Measurements from ENCODE around the gene NDUFS3. TPM values are rescaled to one million over a fixed set of nuclear protein-coding genes. Genes with fewer than 3 reads are reported as not detected.

The NDUFS3 gene
- total and polyA plus RNA-seq, 2 experiments from 2014 or later = 92.6 to 107 TPM

- Histone ChIP-seq H3K27ac (no peak overlapping the region), H3K4me3 (no peak overlapping the region), H3K36me3 (replicated peaks; ENCODE audit: insufficient read depth, low read depth) (peaks cover 5% of the 10 kb centered on the region), H3K9me2 (replicated peaks; ENCODE audit: insufficient read depth) (no peaks in the 10 kb centered on the region), H3K79me2 (no peaks in the 10 kb centered on the region), H3K4me1 (ENCODE audit: insufficient read depth) (peaks cover 5% of the 10 kb centered on the region), H4K20me1 (ENCODE audit: insufficient read depth, poor library complexity, severe bottlenecking) (no peaks in the 10 kb centered on the region), H3K27me3 (no peaks in the 10 kb centered on the region), H3K4me2 (no peak overlapping the region), H3K9me3 (ENCODE audit: low read depth) (no peaks in the 10 kb centered on the region), H2AFZ (no peak overlapping the region)
- DNase-seq (ENCODE audit: low spot score) = no peak
- WGBS (ENCODE audit: low lambda C conversion rate, missing lambda C conversion rate) = 77% methylated on average over 5 of the region's 5 CpGs
- no peak for TF ChIP-seq EZH2 (IDR thresholded peaks at IDR 0.05; ENCODE audit: borderline replicate concordance)
- TF ChIP-seq CTCF (IDR thresholded peaks at IDR 0.05; ENCODE audit: poor library complexity) = no peak
- no peak for TF ChIP-seq EZH2phosphoT487 (IDR thresholded peaks at IDR 0.05; ENCODE audit: low read depth, severe bottlenecking, unreplicated experiment)
Measured at GRCh38 chr11:47631473-47631872, 52.6 kb downstream of the NDUFS3 start.

Small RNA genes within 50 kb of the gene (small RNA-seq; reads per million reads assigned to genes)
- not detected for gene RN7SL652P
- not detected for gene RNU5E-10P

Other genes starting within 250 kb of the NDUFS3 start
- 0.68 and 1.4 TPM in 2 replicates for gene MYBPC3, start 226.4 kb upstream of the NDUFS3 start, total RNA-seq
- gene MYBPC3, start 226.4 kb upstream of the NDUFS3 start, polyA plus RNA-seq = 0.51 and 0.75 TPM in 2 replicates
- gene SPI1, start 200.5 kb upstream of the NDUFS3 start, total RNA-seq = 0.13 and 1.1 TPM in 2 replicates
- gene SPI1, start 200.5 kb upstream of the NDUFS3 start, polyA plus RNA-seq = 2.0 and 3.3 TPM in 2 replicates
- 60.8 and 72.3 TPM in 2 replicates for gene SLC39A13, start 170.5 kb upstream of the NDUFS3 start, total RNA-seq
- 118 and 119 TPM in 2 replicates for gene SLC39A13, start 170.5 kb upstream of the NDUFS3 start, polyA plus RNA-seq
- 95.8 and 103 TPM in 2 replicates for gene PSMC3, start 152.6 kb upstream of the NDUFS3 start, total RNA-seq
- gene PSMC3, start 152.6 kb upstream of the NDUFS3 start, polyA plus RNA-seq = 142 and 159 TPM in 2 replicates
- 0.44 TPM in 1 of 2 replicates, not detected in the other for gene RAPSN, start 129.9 kb upstream of the NDUFS3 start, total RNA-seq
- 0.34 and 0.46 TPM in 2 replicates for gene RAPSN, start 129.9 kb upstream of the NDUFS3 start, polyA plus RNA-seq
- gene CELF1, start 25.9 kb upstream of the NDUFS3 start, total RNA-seq = 82.7 and 84.6 TPM in 2 replicates
- gene CELF1, start 25.9 kb upstream of the NDUFS3 start, polyA plus RNA-seq = 59.1 and 70.3 TPM in 2 replicates
- gene PTPMT1, start 13.5 kb upstream of the NDUFS3 start, total RNA-seq = 112 and 120 TPM in 2 replicates
- 100 and 108 TPM in 2 replicates for gene PTPMT1, start 13.5 kb upstream of the NDUFS3 start, polyA plus RNA-seq
- gene KBTBD4, start 104 bp upstream of the NDUFS3 start, total RNA-seq = 18.0 and 18.2 TPM in 2 replicates
- gene KBTBD4, start 104 bp upstream of the NDUFS3 start, polyA plus RNA-seq = 13.1 and 14.6 TPM in 2 replicates
- gene FAM180B, start 7.6 kb downstream of the NDUFS3 start, total RNA-seq = 0.50 TPM in 1 of 2 replicates, not detected in the other
- gene FAM180B, start 7.6 kb downstream of the NDUFS3 start, polyA plus RNA-seq = not detected in 2 replicates
- gene C1QTNF4, start 15.3 kb downstream of the NDUFS3 start, total RNA-seq = 0.32 and 0.73 TPM in 2 replicates
- 0.50 and 1.0 TPM in 2 replicates for gene C1QTNF4, start 15.3 kb downstream of the NDUFS3 start, polyA plus RNA-seq
- gene MTCH2, start 63.5 kb downstream of the NDUFS3 start, total RNA-seq = 91.8 and 96.1 TPM in 2 replicates
- gene MTCH2, start 63.5 kb downstream of the NDUFS3 start, polyA plus RNA-seq = 130 and 171 TPM in 2 replicates
- gene AGBL2, start 136.3 kb downstream of the NDUFS3 start, total RNA-seq = 2.0 and 2.3 TPM in 2 replicates
- 2.0 and 5.8 TPM in 2 replicates for gene AGBL2, start 136.3 kb downstream of the NDUFS3 start, polyA plus RNA-seq
- 43.9 and 56.7 TPM in 2 replicates for gene FNBP4, start 188.3 kb downstream of the NDUFS3 start, total RNA-seq
- 41.6 and 48.7 TPM in 2 replicates for gene FNBP4, start 188.3 kb downstream of the NDUFS3 start, polyA plus RNA-seq

All from hepatocyte (in vitro differentiated cells).